NCI-H2227 treated with DMSO at 0.1 percent for 48 hours (cell line): ENCODE data around the gene C11orf54.
"Not testable (repeated sequence)": the region's sequence is repeated elsewhere in the genome, so short reads cannot be mapped to it uniquely, and the experiment has no call there.

Source experiments
- DNase-seq: peaks from one replicate; lab custom pipeline; 2025; lab: John Stamatoyannopoulos, UW

Gene C11orf54

DNA sequence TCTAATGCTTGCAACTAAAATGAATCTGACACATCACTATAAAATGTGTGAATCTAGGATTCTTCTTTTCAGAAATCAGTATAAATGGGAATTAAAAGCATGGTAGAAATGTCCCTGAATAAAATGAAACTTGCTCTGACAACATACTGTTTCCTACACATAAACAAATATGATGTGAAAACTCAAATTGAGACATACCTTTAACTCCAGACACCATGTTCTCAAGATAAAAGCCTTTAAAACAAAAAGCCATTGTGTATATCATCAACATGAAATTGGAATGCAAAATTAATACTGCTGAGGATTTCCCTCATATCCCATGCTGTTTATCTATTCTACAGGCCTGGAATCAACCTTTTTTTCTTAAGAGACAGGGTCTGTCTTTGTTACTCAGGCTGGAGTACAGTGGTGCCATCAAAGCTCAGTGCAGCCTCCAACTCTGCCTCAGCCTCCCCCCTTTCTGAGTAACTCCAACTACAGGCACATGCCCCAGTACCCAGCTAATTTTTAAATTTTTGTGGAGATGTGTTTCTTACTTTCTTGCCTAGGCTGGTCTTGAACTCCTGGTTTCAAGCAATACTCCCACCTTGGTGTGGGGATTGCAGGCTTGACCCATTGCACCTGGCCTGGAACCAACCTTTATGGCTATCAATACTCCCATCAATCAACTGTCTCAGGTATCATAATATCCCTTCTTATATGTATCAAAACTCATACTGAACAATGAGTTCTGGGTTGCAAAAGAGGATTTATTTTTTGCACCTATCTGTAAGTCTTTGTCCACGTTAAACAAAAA, 6.8 kb upstream of the C11orf54 start:
- no peak for DNase-seq

DNA sequence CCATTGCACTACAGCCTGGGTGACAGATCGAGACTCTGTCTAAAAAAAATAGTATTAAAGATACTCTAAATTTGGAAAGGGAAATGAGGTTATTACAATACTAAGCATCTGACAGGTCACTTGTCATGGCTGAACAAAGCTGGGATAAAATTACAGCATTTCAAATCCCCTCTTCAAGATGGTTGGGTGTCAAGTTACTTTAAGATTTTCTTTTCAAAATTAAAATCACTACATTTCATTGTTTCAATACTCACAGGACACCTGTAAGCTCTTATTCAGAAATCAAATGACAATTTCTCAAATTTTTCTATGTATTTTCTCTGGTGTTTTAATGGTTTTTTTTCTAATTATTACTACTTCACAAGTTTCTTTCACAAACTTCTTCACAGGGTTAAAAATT, 5.8 kb upstream of the C11orf54 start:
- no peak for DNase-seq

DNA sequence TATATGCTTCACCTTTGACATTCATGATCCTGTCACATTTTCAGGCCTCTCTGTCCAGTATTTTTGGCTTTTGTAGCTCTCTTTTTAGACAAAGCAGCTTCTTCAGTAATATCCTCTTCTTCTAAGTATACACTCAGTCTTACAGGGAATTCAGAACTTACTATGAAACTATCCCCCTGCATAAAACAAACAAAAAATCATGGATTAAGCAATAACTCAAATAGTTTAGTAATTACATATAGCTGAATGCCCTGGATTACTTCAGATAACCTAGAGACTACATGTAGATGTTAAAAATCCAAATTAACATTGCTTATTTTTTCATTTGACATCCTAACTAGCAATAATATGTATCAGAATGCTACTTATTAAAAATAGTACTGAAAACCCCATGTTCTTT, 5.3 kb upstream of the C11orf54 start:
- DNase-seq = no peak

DNA sequence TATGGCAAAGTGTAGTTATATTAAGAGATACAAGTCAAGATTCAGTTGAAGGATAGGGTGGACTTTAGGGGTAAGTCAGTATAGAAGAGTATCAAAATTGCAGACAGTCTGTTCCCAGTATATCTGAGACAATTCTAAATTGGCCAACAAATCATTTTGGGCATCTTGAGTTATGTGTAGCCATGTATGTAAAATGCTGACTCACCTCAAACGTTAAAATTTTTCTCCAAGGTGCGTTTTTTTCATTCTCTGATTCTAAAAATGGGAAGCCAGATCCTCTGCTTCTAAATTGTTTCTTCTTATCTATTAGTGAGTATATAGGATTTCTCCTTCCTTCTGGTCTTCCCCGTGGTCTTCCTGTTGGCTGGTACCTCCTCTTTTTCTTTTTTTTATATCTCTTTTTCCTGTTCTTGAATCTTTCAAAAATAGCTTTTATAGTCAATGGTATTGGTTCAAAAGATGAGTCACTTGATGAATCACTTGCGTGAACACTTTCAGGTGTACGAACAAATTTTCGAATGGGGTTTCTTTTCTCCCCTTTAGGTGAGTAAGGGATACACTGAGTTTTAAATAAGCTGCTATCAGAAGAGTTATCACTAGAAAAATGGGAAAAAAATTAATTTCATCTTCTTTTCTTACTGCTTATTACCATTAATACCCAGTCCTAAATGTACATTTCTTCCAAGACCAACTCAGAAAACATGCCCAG, 3.4 kb upstream of the C11orf54 start:
- no peak for DNase-seq

GRCh38 chr11:93738647-93739081, 2.8 kb upstream of the C11orf54 start:
- no peak for DNase-seq

GRCh38 chr11:93740031-93740729, 1.3 kb upstream of the C11orf54 start:
- DNase-seq = no peak

DNA sequence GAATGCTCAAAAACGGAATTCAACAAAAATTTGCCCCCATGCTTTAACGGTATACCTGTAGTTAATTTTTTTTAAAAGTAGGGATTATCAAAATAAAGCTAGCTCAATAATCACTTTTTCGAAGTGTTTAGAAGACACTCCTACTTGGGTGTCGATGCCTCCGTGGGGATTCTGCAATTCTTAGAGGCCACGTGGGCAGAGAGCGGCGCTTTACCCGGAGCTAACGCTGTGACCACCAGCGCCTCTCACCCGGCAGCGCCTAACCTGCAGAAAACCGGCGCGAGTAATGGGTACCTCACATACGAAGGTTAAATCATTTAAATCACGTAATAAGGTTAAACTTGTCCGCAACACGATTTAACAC, 760 bp upstream of the C11orf54 start:
- DNase-seq = peak; percentile 35

DNA sequence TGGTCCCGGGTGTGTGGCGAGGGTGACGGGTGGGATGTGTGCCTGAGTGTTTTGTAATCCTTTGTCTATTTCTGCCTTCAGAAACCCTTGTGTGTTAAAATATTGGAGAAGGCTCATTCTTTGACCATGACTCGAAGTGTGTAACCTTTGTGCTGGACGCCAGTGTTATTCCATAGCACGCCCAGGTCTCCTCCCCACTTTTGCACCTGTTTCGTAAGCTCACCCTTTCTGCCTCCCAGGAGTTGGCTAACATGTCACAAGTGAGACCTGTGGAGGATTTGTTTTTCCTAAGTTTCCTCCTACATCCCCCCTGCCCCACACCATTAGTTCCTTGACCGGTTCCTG, 382 bp downstream of the C11orf54 start:
- DNase-seq = no peak

GRCh38 chr11:93743291-93743690, 1.8 kb downstream of the C11orf54 start:
- no peak for DNase-seq

GRCh38 chr11:93744669-93745004, 3.2 kb downstream of the C11orf54 start:
- DNase-seq = no peak

DNA sequence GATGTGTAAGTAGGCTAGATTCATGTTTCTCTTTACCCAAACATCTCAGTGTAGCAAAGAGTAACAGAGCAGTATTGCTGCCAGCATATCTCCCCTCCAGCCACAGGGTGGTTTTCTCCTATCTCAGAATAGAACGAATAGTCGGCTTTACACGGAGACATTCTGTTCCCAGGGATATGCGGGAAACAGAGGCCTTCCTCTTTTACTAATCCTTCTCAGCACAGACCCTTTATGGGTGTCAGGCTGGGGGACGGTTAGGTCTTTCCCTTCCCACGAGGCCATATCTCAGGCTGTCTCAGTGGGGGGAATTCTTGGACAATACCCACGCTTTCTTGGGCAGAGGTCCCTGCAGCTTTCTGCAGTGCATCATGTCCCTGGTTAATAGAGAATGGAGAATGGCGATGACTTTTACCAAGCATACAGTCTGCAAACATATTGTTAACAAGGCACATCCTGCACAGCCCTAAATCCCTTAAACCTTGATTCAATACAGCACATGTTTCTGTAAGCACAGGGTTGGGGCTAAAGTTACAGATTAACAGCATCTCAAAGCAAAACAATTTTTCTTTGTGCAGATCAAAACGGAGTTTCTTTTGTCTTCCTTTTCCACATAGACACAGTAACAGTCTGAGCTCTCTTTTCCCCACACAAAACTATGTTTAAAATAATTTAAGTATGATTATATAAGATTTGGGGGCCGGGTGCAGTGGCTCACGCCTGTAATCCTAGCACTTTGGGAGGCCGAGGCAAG, 3.7 kb downstream of the C11orf54 start:
- not testable (repeated sequence) for DNase-seq

DNA sequence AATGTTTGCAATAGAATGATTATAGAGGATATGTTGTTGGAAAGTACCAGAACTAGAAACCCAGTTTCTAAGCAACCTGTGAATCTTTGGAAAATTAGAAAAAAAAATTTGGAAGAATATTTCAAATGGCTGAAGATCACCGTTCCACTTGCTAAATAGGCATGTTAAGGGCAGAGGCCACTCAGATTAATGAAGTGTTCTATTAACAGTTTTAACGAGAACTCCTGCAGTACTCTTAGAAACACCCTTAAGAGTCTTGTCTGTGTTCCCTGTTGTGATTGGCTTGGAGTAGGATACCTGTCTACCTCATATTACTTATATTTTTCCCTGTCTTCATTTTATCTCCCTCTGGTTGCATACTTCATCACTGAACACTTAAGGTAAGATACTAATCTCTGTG, 4.6 kb downstream of the C11orf54 start:
- DNase-seq = no peak

DNA sequence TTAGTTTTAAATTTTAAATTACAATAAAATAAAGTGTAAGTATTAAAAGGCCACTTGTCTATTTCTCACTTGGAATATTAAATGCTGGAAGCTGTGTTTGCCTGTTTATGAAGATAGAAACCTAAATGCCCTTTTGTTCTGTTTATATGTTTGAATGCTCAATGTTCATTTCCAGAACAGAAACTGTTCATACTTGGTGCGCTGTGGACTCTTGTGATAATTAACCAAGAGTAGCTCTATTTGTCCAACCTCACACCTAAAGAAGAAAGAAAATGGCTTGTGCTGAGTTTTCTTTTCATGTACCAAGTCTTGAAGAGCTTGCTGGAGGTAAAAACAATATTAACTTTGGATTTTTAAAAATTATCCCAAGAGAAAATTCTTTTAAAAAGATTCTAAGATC, 5.7 kb downstream of the C11orf54 start:
- DNase-seq = no peak

DNA sequence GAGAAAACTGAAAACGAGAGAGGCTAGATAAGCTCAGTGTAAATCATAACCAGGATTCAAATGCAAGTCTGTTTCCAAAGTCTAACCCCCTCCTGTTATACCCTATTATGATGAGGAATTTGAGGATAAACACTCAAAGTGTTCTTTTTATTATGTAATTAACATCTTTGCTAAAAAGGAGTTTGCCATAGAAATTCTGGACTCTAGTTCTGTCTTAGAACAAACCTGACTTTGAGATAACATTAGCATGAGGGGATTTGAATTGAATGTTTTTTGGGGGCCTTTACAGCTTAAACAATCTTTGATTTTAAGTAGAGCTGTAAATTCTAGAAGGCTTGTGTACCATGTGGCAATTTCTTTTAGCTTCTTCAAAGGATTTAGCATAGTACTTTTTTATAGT, 9.5 kb downstream of the C11orf54 start:
- no peak for DNase-seq

- no peak for DNase-seq
Observed at GRCh38 chr11:93753241-93753640, 11.8 kb downstream of the C11orf54 start.

DNA sequence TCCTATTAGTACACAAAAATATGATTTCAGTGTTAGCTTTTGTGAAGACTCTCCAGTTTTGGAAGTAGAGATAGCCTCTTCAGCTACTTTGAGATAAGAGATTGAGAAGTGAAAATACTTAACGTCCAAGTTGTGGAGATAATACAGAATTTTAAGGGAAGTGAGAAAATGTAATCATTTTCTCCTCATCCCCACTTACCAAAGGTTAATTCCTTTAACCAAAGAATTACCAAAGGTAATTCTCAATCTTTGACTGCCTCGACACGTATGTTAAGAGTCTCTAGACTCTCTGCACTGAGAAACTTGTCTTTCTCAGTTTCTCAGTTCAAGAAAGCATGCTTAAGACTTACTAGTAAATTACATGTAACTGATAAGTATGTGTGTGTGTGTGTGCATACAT, 15.3 kb downstream of the C11orf54 start:
- no peak for DNase-seq

DNA sequence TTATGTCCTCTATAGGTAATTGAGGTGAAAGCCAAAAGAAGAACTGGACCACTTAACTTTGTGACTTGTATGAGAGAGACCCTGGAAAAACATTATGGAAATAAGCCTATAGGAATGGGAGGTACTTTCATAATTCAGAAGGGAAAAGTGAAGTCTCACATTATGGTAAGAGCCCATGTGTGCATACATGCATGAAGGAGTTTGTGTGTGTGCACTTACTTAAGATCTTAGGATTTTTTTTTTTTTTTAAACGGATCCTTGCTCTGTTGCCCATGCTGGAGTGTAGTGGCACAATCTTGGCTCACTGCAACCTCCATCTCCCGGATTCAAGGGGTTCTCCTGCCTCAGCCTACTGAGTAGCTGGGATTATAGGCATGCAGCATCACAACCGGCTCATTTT, 15.8 kb downstream of the C11orf54 start:
- no peak for DNase-seq

- DNase-seq = no peak
Observed at GRCh38 chr11:93757924-93758865, 16.7 kb downstream of the C11orf54 start.

DNA sequence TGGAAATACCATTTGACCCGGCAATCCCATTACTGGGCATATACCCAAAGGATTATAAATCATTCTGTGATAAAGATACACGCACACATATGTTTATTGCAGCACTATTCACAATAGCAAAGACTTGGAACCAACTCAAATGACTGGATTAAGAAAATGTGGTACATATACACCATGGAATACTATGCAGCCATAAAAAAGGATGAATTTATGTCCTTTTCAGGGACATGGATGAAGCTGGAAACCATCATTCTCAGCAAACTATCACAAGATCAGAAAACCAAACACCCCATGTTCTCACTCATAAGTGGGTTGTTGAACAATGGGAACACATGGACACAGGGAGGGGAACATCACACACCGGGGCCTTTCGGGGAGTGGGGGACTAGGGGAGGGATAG, 17.7 kb downstream of the C11orf54 start:
- DNase-seq = not testable (repeated sequence)

- no peak for DNase-seq
Observed at GRCh38 chr11:93761910-93762309, 20.4 kb downstream of the C11orf54 start.

GRCh38 chr11:93765551-93765950, 24.1 kb downstream of the C11orf54 start:
- DNase-seq = no peak
